ENCODE data around the gene COX17. TPM values are rescaled to one million over a fixed set of nuclear protein-coding genes. Genes with fewer than 3 reads are reported as not detected.

The COX17 gene
- total and polyA plus RNA-seq, 7 donors: 19.0 to 267 (median 61.4) TPM

- peaks cover 0 to 80% (median 62%) of the 10 kb centered on the region in 4 donors for H3K4me1 ChIP-seq
- H3K27me3 ChIP-seq: no peaks in the 10 kb centered on the region
- peak in 1 of 4 donors; percentile 27 for TF ChIP-seq POLR2AphosphoS5 (IDR thresholded peaks at IDR 0.05)
- TF ChIP-seq POLR2A (IDR thresholded peaks at IDR 0.05): no peak
- peak overlapping the region; percentile 48 to 78 (median 62) for H3K27ac ChIP-seq
- intact Hi-C loops (cut with DNase I): no loop called here
- 82 to 86% methylated on average over 12 of the region's 12 CpGs for WGBS, 2 donors
- H3K36me3 ChIP-seq: peaks cover 9 to 78% (median 12%) of the 10 kb centered on the region in 4 donors
- H3K4me3 ChIP-seq: peak overlapping the region in 1 of 4 donors; percentile 18
- DNase-seq: no peak
- no peaks in the 10 kb centered on the region for H3K9me3 ChIP-seq
Measured at GRCh38 chr3:119647843-119648575, 29.2 kb downstream of the COX17 start.

GRCh38 chr3:119647171-119647570 lies 30.0 kb downstream of the COX17 start:
- Histone ChIP-seq H3K4me3 (no peak overlapping the region), H3K27me3 (no peaks in the 10 kb centered on the region), H3K27ac (peak overlapping the region; percentile 48 to 78 (median 62)), H3K36me3 (peaks cover 9 to 80% (median 16%) of the 10 kb centered on the region in 4 donors), H3K4me1 (peaks cover 0 to 78% (median 58%) of the 10 kb centered on the region in 4 donors), H3K9me3 (no peaks in the 10 kb centered on the region)
- 91 to 96% methylated on average over 2 of the region's 2 CpGs for WGBS, 2 donors
- TF ChIP-seq EP300 (IDR thresholded peaks at IDR 0.05) (peak in 1 of 4 donors; percentile 20), POLR2AphosphoS5 (IDR thresholded peaks at IDR 0.05) (peak in 1 of 4 donors; percentile 47), POLR2A (IDR thresholded peaks at IDR 0.05) (no peak)
- TF ChIP-seq, protein P1, sequence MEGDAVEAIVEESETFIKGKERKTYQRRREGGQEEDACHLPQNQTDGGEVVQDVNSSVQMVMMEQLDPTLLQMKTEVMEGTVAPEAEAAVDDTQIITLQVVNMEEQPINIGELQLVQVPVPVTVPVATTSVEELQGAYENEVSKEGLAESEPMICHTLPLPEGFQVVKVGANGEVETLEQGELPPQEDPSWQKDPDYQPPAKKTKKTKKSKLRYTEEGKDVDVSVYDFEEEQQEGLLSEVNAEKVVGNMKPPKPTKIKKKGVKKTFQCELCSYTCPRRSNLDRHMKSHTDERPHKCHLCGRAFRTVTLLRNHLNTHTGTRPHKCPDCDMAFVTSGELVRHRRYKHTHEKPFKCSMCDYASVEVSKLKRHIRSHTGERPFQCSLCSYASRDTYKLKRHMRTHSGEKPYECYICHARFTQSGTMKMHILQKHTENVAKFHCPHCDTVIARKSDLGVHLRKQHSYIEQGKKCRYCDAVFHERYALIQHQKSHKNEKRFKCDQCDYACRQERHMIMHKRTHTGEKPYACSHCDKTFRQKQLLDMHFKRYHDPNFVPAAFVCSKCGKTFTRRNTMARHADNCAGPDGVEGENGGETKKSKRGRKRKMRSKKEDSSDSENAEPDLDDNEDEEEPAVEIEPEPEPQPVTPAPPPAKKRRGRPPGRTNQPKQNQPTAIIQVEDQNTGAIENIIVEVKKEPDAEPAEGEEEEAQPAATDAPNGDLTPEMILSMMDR (IDR thresholded peaks at IDR 0.05): no peak
- intact Hi-C loops (cut with DNase I): no loop called here
- DNase-seq: no peak

DNA sequence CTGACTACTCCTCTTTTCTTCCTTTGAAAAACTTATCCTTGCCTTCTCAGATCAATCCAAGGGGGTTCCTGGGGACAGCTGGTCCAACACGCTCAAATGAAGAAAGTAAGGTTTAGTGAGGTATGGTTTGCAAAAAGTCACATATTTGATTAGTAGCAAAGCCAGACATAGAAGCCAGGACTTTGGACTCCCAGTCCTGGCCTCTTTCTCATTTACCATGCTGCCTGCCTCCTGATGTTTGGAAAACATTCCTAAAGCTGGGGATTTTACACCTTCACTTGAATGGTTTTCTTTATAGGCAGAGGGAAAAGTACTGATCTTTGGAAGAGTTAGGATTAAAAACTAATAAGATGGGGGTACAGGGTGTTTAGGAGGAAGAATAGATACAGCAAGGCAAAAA lies 31.4 kb downstream of the COX17 start:
- no peak for DNase-seq
- 78 to 87% methylated on average over 1 of the region's 1 CpG for WGBS, 2 donors
- Histone ChIP-seq H3K36me3 (peaks cover 9 to 83% (median 22%) of the 10 kb centered on the region in 4 donors), H3K9me3 (no peaks in the 10 kb centered on the region), H3K27ac (peak overlapping the region in 2 of 4 donors; percentile 59 to 65), H3K4me1 (peaks cover 0 to 65% (median 50%) of the 10 kb centered on the region in 4 donors), H3K27me3 (no peaks in the 10 kb centered on the region), H3K4me3 (no peak overlapping the region)
- intact Hi-C loops (cut with DNase I): no loop called here
- TF ChIP-seq POLR2A (IDR thresholded peaks at IDR 0.05): no peak

GRCh38 chr3:119644481-119644880 lies 32.7 kb downstream of the COX17 start:
- Histone ChIP-seq H3K36me3 (peaks cover 9 to 94% (median 25%) of the 10 kb centered on the region in 4 donors), H3K9me3 (no peaks in the 10 kb centered on the region), H3K4me1 (peaks cover 0 to 52% (median 41%) of the 10 kb centered on the region in 4 donors), H3K4me3 (no peak overlapping the region), H3K27me3 (no peaks in the 10 kb centered on the region), H3K27ac (no peak overlapping the region)
- intact Hi-C loops (cut with DNase I): no loop called here
- 86 to 93% methylated on average over 1 of the region's 1 CpG for WGBS, 2 donors
- no peak for DNase-seq
- TF ChIP-seq, protein P1 (IDR thresholded peaks at IDR 0.05): no peak
- no peak for TF ChIP-seq POLR2A (IDR thresholded peaks at IDR 0.05)
- no peak for TF ChIP-seq POLR2AphosphoS5 (IDR thresholded peaks at IDR 0.05)
- no peak for TF ChIP-seq EP300 (IDR thresholded peaks at IDR 0.05)

GRCh38 chr3:119643528-119643927 lies 33.7 kb downstream of the COX17 start:
- no peaks in the 10 kb centered on the region for H3K27me3 ChIP-seq
- no peak overlapping the region for H3K4me3 ChIP-seq
- peaks cover 0 to 51% (median 42%) of the 10 kb centered on the region in 4 donors for H3K4me1 ChIP-seq
- intact Hi-C loops (cut with DNase I): no loop called here
- DNase-seq: no peak
- WGBS, 2 donors: 94 to 97% methylated on average over 2 of the region's 2 CpGs
- H3K9me3 ChIP-seq: no peaks in the 10 kb centered on the region
- TF ChIP-seq POLR2A (IDR thresholded peaks at IDR 0.05) (no peak), POLR2AphosphoS5 (IDR thresholded peaks at IDR 0.05) (no peak)
- peak overlapping the region in 3 of 4 donors; percentile 24 to 56 (median 25) for H3K27ac ChIP-seq
- peaks cover 9 to 93% (median 26%) of the 10 kb centered on the region in 4 donors for H3K36me3 ChIP-seq

DNA sequence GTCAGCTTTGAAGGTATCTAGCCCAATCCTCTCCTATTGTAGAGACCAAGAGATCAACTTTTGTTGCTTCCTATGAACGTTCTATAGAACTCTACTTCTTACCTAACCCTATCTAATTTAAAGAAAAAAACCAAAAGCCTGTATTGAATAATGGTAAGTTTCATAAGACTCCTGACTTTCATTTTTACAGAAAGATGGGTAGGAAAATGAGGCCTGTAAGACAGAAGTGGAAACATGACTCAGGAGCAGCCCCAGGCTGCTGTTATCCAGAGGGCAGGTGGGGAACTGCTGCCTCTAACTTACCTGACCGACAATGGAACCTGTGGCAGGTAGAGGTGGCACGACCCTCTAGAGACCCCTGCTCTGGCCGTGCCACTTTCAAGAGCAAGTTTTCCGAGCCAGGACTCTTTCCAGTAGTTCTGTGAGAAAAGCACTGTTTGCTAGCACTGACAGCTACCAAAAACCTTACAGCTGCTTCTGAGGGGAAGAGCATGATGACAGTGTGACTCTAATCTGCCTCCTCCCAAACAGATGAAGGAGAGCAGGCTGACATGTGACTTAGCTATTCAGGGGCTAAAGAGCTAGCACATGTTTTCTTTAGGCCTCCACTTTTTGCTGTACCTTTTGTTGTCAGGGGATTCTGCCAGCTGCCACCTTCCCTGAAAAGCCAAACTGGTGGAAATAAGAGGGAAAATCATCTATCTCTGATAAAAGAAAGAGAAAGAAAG lies 34.3 kb downstream of the COX17 start:
- no peak for DNase-seq
- Histone ChIP-seq H3K27me3 (no peaks in the 10 kb centered on the region), H3K9me3 (no peaks in the 10 kb centered on the region), H3K27ac (peak overlapping the region in 3 of 4 donors; percentile 24 to 56 (median 25)), H3K36me3 (peaks cover 5 to 87% (median 23%) of the 10 kb centered on the region in 4 donors), H3K4me1 (peaks cover 0 to 51% (median 42%) of the 10 kb centered on the region in 4 donors), H3K4me3 (no peak overlapping the region)
- intact Hi-C loops (cut with DNase I): no loop called here
- WGBS, 2 donors: 76 to 79% methylated on average over 5 of the region's 5 CpGs
- no peak for TF ChIP-seq POLR2A (IDR thresholded peaks at IDR 0.05)
- no peak for TF ChIP-seq EP300 (IDR thresholded peaks at IDR 0.05)
- TF ChIP-seq, protein P1 (IDR thresholded peaks at IDR 0.05): no peak
- TF ChIP-seq POLR2AphosphoS5 (IDR thresholded peaks at IDR 0.05): no peak

All from sigmoid colon (tissue), 7 donors.